H1 (cell line): Measurements from ENCODE around the gene ANKRD66.

ENCODE experiments used
- ATF3 ChIP-seq: IDR thresholded peaks from 2 replicates; pipeline ENCODE4 v1.6.1; 2011; ENCODE audit warnings: low read depth, mild to moderate bottlenecking, low read length; ENCODE audit not compliant: insufficient read depth
- CBX5 ChIP-seq: fragments of 300-800, 300-1000 bp; sonication (generic); IDR thresholded peaks from 2 replicates; pipeline ENCODE4 v1.7.1; 2016; ENCODE audit warnings: antibody characterized with exemption, low read length, low read depth
- CEBPB ChIP-seq: IDR thresholded peaks from 2 replicates; pipeline ENCODE4 v1.6.1; 2012; ENCODE audit warnings: low read depth, low read length
- CTCF ChIP-seq, 3 experiments: IDR thresholded peaks; 1 replicate in 2 of 3; 2 replicates in 1 of 3; pipeline versions ENCODE4 v1.5.1 to v1.6.1; 2011; ENCODE audit warnings: low read length in 3 of 3, mild to moderate bottlenecking in 3 of 3, inconsistent platforms in 2 of 3, low read depth in 1 of 3, moderate library complexity in 1 of 3; ENCODE audit not compliant: insufficient read depth in 1 of 3; ENCODE audit errors: control extremely low read depth in 1 of 3
- EZH2 ChIP-seq: fragments of 200-600 bp; sonication (generic); IDR thresholded peaks from 2 replicates; pipeline ENCODE4 v1.7.1; 2012; ENCODE audit warnings: low read depth, mild to moderate bottlenecking, moderate library complexity, low read length, inconsistent platforms; ENCODE audit not compliant: severe bottlenecking
- JUN ChIP-seq: IDR thresholded peaks from 2 replicates; pipeline ENCODE4 v1.6.1; 2011; ENCODE audit warnings: low read depth, mild to moderate bottlenecking, improper control_type of control experiment, low read length
- KDM1A ChIP-seq: fragments of 200-600, 300-600 bp; sonication (generic); IDR thresholded peaks from 2 replicates; pipeline ENCODE4 v1.7.1; 2016; ENCODE audit warnings: mild to moderate bottlenecking, low read length, borderline replicate concordance
- PHF8 ChIP-seq: fragments of 200-600 bp; sonication (generic); conservative IDR thresholded peaks from 2 replicates; pipeline ENCODE4 v1.7.1; 2012; ENCODE audit warnings: low read depth, mild to moderate bottlenecking, inconsistent platforms, low read length, moderate library complexity
- POLR2A ChIP-seq, 2 experiments: IDR thresholded peaks; 1 replicate in 1 of 2; 2 replicates in 1 of 2; pipeline ENCODE4 v1.6.1; 2011; ENCODE audit warnings: low read depth in 2 of 2, low read length in 2 of 2, mild to moderate bottlenecking in 2 of 2; ENCODE audit errors: control extremely low read depth in 1 of 2
- POLR2AphosphoS5 ChIP-seq: IDR thresholded peaks from 2 replicates; pipeline ENCODE4 v1.6.1; 2011; ENCODE audit warnings: low read depth, low read length
- RAD21 ChIP-seq, 2 experiments: IDR thresholded peaks in 1 of 2; conservative IDR thresholded peaks in 1 of 2; 2 replicates each; pipeline ENCODE4 v1.6.1; 2011; ENCODE audit warnings: low read depth in 2 of 2, low read length in 2 of 2, improper control_type of control experiment in 1 of 2, inconsistent platforms in 1 of 2, mild to moderate bottlenecking in 1 of 2, moderate library complexity in 1 of 2
- TBP ChIP-seq: IDR thresholded peaks from 2 replicates; pipeline ENCODE4 v1.6.1; 2011; ENCODE audit warnings: low read depth, low read length, improper control_type of control experiment
- USF2 ChIP-seq: IDR thresholded peaks from 2 replicates; pipeline ENCODE4 v1.6.1; 2011; ENCODE audit warnings: low read length, improper control_type of control experiment

GRCh38 chr6:46787871-46788540 lies 41.3 kb downstream of the ANKRD66 start:
- no peak for TF ChIP-seq POLR2AphosphoS5
- TF ChIP-seq CTCF (IDR thresholded peaks at IDR 0.05; ENCODE audit: control extremely low read depth in 1 of 3, insufficient read depth in 1 of 3, low read depth in 1 of 3, low read length in 3 of 3): no peak
- no peak for TF ChIP-seq RAD21 (IDR thresholded peaks at IDR 0.05 in 1 of 2, conservative IDR thresholded peaks at IDR 0.05 in 1 of 2; ENCODE audit: low read depth in 2 of 2, low read length in 2 of 2)
- no peak for TF ChIP-seq USF2
- no peak for TF ChIP-seq EZH2
- no peak for TF ChIP-seq CBX5
- TF ChIP-seq POLR2A (IDR thresholded peaks at IDR 0.05; ENCODE audit: control extremely low read depth in 1 of 2, low read depth in 2 of 2, low read length in 2 of 2): no peak
- no peak for TF ChIP-seq CEBPB
- no peak for TF ChIP-seq KDM1A
- no peak for TF ChIP-seq TBP
- TF ChIP-seq JUN: no peak
- TF ChIP-seq PHF8: no peak
- TF ChIP-seq ATF3: no peak
